ENCODE measurements around the gene UST. TPM values are rescaled to one million over a fixed set of nuclear protein-coding genes. Genes with fewer than 3 reads are reported as not detected.

Gene UST
- total RNA-seq, 1 experiment from 2014 or later: 32.1 TPM

DNA sequence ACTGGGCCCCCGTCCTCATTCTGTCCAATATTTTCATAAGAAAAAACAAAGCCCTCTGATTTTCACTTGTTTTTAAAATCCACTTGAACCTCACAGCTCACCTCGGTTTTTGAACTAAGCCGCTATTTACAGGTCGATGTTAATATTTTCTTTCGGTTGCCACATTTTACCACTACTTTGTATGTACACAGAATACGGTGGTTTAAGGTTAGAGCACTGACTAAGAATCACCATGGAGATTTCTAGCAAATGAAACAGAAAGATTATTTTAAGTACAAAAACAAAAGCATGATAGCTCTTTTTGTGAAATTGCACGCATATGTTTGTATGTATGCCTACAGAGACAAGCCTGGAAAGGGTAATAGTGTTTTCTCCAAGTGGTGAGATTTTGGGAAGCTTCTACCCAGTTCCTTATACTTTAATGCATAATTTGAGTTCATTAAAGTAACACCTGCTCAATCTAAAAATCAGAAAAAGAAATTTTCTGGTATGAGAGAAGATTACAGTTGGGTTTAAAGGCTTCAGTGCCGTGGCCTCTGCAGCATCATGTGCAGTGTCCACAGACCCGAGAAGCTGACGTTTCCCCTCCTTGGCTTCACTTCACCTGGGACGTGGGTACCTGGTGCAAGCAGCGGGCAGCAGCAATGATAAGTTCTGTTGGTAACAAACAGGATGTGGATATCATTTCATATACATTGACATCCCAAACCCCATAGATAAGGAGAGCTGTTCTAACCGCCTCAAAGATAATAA, 144.0 kb downstream of the UST start:
- CTCF ChIA-PET: interaction anchor here (1.1 kb wide), 1 partner anchor 313 kb away, joined by 3 read pairs; no protein-coding TSS in a partner anchor
- TF ChIP-seq ZNF121 (CRISPR knock-in tag; IDR thresholded peaks at IDR 0.05): no peak
- TF ChIP-seq PRRX2 (CRISPR knock-in tag; IDR thresholded peaks at IDR 0.05): no peak
- no peak for TF ChIP-seq JUN (CRISPR knock-in tag; IDR thresholded peaks at IDR 0.05)
- TF ChIP-seq, protein P1, sequence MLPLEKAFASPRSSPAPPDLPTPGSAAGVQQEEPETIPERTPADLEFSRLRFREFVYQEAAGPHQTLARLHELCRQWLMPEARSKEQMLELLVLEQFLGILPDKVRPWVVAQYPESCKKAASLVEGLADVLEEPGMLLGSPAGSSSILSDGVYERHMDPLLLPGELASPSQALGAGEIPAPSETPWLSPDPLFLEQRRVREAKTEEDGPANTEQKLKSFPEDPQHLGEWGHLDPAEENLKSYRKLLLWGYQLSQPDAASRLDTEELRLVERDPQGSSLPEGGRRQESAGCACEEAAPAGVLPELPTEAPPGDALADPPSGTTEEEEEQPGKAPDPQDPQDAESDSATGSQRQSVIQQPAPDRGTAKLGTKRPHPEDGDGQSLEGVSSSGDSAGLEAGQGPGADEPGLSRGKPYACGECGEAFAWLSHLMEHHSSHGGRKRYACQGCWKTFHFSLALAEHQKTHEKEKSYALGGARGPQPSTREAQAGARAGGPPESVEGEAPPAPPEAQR (CRISPR knock-in tag; IDR thresholded peaks at IDR 0.05): no peak
- H3K4me3 Mint-ChIP-seq: no peak overlapping the region
- no peak overlapping the region; the same call in 1 of the 2 replicates for H3K27ac Mint-ChIP-seq
- no peaks in the 10 kb centered on the region for H3K27me3 Mint-ChIP-seq (ENCODE audit: low read depth)
- H3K9me3 Mint-ChIP-seq: no peaks in the 10 kb centered on the region
- H3K36me3 Mint-ChIP-seq: peaks cover 43% of the 10 kb centered on the region
- DNase-seq (ENCODE audit: low spot score) (no peak), ATAC-seq (no peak)
- H3K4me1 Mint-ChIP-seq: peaks cover 17% of the 10 kb centered on the region
- POLR2A ChIA-PET: interaction anchor here (0.5 kb wide), 1 partner anchor 415 kb away, joined by 3 read pairs; no protein-coding TSS in a partner anchor

DNA sequence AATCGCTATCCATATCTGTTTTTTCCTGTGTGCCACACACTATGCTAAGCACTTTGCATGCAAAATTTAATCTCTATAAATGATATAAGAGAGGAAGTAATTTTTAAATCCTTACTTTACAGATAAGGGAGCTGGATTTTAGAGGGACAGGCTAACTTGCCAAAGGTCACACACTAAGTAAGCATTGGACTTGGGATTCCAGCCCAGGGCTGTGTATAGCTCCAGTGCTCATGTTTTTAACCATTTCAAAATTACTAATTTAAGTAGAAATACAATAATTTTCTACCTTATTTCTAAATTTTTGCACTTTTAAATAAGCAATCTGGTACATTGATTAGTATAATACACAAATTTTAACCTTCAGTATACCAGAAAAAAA, 144.6 kb downstream of the UST start:
- Mint-ChIP-seq H3K4me1 (peaks cover 17% of the 10 kb centered on the region), H3K27ac (no peak overlapping the region), H3K9me3 (no peaks in the 10 kb centered on the region), H3K27me3 (ENCODE audit: low read depth) (no peaks in the 10 kb centered on the region), H3K4me3 (no peak overlapping the region), H3K36me3 (peaks cover 47% of the 10 kb centered on the region)
- ATAC-seq (no peak), DNase-seq (ENCODE audit: low spot score) (no peak)
- CTCF ChIA-PET: interaction anchor here (1.1 kb wide), 1 partner anchor 314 kb away, joined by 3 read pairs; no protein-coding TSS in a partner anchor
- POLR2A ChIA-PET: interaction anchor here (0.5 kb wide), 1 partner anchor 415 kb away, joined by 3 read pairs; no protein-coding TSS in a partner anchor
- TF ChIP-seq ZNF416 (CRISPR knock-in tag; IDR thresholded peaks at IDR 0.05) (no peak), NFE2L1 (CRISPR knock-in tag; IDR thresholded peaks at IDR 0.05) (no peak), OVOL2 (CRISPR knock-in tag; IDR thresholded peaks at IDR 0.05; ENCODE audit: borderline replicate concordance) (no peak), GABPB1 (CRISPR knock-in tag; IDR thresholded peaks at IDR 0.05) (no peak), MXD4 (CRISPR knock-in tag; IDR thresholded peaks at IDR 0.05; ENCODE audit: borderline replicate concordance) (no peak), SMAD4 (CRISPR knock-in tag; IDR thresholded peaks at IDR 0.05) (no peak)
- TF ChIP-seq, protein P2, sequence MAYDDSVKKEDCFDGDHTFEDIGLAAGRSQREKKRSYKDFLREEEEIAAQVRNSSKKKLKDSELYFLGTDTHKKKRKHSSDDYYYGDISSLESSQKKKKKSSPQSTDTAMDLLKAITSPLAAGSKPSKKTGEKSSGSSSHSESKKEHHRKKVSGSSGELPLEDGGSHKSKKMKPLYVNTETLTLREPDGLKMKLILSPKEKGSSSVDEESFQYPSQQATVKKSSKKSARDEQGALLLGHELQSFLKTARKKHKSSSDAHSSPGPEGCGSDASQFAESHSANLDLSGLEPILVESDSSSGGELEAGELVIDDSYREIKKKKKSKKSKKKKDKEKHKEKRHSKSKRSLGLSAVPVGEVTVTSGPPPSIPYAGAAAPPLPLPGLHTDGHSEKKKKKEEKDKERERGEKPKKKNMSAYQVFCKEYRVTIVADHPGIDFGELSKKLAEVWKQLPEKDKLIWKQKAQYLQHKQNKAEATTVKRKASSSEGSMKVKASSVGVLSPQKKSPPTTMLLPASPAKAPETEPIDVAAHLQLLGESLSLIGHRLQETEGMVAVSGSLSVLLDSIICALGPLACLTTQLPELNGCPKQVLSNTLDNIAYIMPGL (CRISPR knock-in tag; IDR thresholded peaks at IDR 0.05): no peak
- TF ChIP-seq, protein P3, sequence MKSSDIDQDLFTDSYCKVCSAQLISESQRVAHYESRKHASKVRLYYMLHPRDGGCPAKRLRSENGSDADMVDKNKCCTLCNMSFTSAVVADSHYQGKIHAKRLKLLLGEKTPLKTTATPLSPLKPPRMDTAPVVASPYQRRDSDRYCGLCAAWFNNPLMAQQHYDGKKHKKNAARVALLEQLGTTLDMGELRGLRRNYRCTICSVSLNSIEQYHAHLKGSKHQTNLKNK (CRISPR knock-in tag; IDR thresholded peaks at IDR 0.05): no peak

DNA sequence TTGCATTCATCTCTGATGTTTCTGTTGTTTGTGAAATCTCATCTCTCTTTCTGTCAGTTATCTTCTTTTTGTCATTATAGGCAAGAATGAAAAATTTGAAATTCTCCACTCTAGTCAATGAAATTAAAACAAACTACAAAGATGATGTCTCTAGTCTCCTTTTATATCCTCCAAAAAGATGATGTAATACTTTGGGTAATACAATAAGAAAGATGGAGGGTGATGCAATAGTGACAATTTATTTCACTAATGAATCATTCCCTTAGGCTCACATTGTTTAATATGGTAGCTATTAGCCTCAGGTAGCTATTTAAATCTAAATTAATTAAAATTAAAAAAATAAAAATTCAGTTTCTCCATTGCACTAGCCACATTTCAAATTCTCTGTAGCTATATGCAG, 145.4 kb downstream of the UST start:
- no peak overlapping the region for H3K4me3 Mint-ChIP-seq
- ChIA-PET CTCF (interaction anchor here (0.6 kb wide), 1 partner anchor 144 kb away, joined by 4 read pairs; no protein-coding TSS in a partner anchor), POLR2A (no interaction called here)
- DNase-seq (ENCODE audit: low spot score): no peak
- no peak for ATAC-seq
- no peaks in the 10 kb centered on the region for H3K27me3 Mint-ChIP-seq (ENCODE audit: low read depth)
- TF ChIP-seq MYBL2 (CRISPR knock-in tag; IDR thresholded peaks at IDR 0.05) (no peak), GABPB1 (CRISPR knock-in tag; IDR thresholded peaks at IDR 0.05) (peak; percentile 42; the same call in 1 of the 2 replicates)
- H3K36me3 Mint-ChIP-seq: peaks cover 42% of the 10 kb centered on the region
- no peaks in the 10 kb centered on the region for H3K9me3 Mint-ChIP-seq
- H3K27ac Mint-ChIP-seq: 0 out of 2 replicates have a peak overlapping the region, but pooled peaks have one; percentile 4
- H3K4me1 Mint-ChIP-seq: peaks cover 17% of the 10 kb centered on the region

DNA sequence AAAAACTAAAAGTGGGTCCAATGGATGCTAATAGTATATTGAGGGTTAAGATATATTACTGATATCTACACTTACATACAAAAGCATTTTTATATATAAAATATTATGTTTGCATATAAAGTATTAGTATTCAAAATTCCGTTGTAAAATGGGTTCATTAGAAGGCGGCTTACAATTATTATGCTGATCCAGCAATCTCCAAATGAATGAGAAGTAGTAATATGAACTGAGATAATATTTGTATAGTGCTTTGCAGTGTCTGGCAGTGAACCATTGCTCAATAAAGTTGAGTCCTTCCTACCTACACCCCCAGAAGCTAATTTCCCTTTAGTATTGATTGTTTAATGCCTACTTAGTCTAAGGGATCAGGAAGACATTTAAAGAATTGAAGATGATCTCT, 146.2 kb downstream of the UST start:
- no peak overlapping the region for H3K27ac Mint-ChIP-seq
- peaks cover 34% of the 10 kb centered on the region for H3K36me3 Mint-ChIP-seq
- ATAC-seq (no peak), DNase-seq (ENCODE audit: low spot score) (no peak)
- H3K27me3 Mint-ChIP-seq (ENCODE audit: low read depth): no peaks in the 10 kb centered on the region
- ChIA-PET CTCF (no interaction called here), POLR2A (no interaction called here)
- H3K4me3 Mint-ChIP-seq: no peak overlapping the region
- no peaks in the 10 kb centered on the region for H3K9me3 Mint-ChIP-seq
- peaks cover 12% of the 10 kb centered on the region for H3K4me1 Mint-ChIP-seq
- TF ChIP-seq ETV6 (CRISPR knock-in tag; IDR thresholded peaks at IDR 0.05) (no peak), ELF4 (CRISPR knock-in tag; IDR thresholded peaks at IDR 0.05; ENCODE audit: low read depth) (no peak), RELA (CRISPR knock-in tag; IDR thresholded peaks at IDR 0.05; ENCODE audit: borderline replicate concordance) (no peak), TEAD1 (CRISPR knock-in tag; IDR thresholded peaks at IDR 0.05) (no peak), TCF7 (CRISPR knock-in tag; IDR thresholded peaks at IDR 0.05; ENCODE audit: low read depth) (no peak), KAT7 (CRISPR knock-in tag; IDR thresholded peaks at IDR 0.05; ENCODE audit: borderline replicate concordance) (no peak)
- TF ChIP-seq, protein P4, sequence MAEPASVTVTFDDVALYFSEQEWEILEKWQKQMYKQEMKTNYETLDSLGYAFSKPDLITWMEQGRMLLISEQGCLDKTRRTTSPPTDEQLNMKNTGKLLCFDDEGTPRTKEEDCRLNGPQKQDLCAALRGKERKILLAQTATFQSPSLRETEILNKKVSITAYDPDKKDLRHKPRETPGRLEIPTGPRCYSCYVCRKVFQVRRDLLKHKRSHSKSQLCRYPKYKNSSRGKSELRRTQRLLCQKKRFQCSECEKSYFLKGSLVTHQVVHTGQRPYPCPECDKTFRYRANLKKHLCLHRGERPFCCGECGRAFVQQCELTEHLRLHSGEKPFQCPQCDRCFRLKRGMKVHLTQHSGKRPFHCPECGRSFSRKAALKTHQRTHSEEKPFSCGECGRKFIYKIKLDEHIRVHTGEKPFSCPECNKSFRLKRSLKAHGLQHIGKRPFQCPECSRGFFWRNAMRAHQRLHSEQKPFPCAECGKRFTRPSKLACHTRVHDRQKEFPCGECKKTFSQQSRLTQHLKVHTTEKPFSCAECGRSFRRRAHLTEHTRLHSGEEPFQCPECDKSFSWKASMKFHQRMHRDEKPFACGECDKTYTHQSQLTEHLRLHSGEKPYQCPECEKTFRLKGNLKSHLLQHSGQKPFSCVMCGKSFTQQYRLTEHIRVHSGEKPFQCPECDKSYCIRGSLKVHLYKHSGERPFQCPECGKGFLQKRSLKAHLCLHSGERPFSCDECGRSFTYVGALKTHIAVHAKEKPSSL (CRISPR knock-in tag; conservative IDR thresholded peaks at IDR 0.05): no peak
- TF ChIP-seq, protein P5, sequence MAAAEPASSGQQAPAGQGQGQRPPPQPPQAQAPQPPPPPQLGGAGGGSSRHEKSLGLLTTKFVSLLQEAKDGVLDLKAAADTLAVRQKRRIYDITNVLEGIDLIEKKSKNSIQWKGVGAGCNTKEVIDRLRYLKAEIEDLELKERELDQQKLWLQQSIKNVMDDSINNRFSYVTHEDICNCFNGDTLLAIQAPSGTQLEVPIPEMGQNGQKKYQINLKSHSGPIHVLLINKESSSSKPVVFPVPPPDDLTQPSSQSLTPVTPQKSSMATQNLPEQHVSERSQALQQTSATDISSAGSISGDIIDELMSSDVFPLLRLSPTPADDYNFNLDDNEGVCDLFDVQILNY (CRISPR knock-in tag; IDR thresholded peaks at IDR 0.05): no peak

Measured in WTC11 (cell line).